ENCODE measurements around the gene C9orf152.
A peak's percentile ranks its signal among the peaks of the same experiment; 100 is the strongest.
"Not testable (repeated sequence)": the region's sequence is repeated elsewhere in the genome, so short reads cannot be mapped to it uniquely, and the experiment has no call there.

C9orf152 gene

DNA sequence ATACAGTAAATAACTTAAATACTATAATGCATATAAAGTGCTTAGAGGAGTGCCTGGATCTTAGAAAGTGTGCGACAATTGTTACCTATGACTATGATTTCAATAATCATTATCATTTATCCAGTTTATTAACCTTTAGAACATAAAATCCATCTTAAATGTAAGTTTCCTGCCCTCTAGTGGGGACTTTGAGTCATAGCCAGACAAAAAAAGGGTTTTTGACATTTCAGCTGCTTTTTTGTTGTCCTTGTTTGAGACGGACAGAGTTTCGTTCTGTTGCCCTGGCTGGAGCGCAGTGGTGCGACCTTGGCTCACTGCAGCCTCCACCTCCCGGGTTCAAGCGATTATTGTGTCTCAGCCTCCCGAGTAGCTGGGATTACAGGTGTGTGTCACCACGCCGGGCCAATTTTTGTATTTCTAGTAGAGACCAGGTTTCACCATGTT, 9.7 kb upstream of the C9orf152 start:
- DNase-seq (ENCODE audit: low spot score), result peak; percentile 34
- peak; percentile 76 for TF ChIP-seq CTCF (IDR thresholded peaks at IDR 0.05; ENCODE audit: extremely low read depth, insufficient read depth, missing control alignments)
- in situ Hi-C loops (cut with MboI; ENCODE audit: low pct_unique_long_range_greater_than_20kb, low sequenced_read_pairs, unreplicated experiment), result no loop called here

- no peak for TF ChIP-seq CTCF (IDR thresholded peaks at IDR 0.05; ENCODE audit: extremely low read depth, insufficient read depth, missing control alignments)
- no peak for DNase-seq (ENCODE audit: low spot score)
- in situ Hi-C loops (cut with MboI; ENCODE audit: low pct_unique_long_range_greater_than_20kb, low sequenced_read_pairs, unreplicated experiment), result no loop called here
Measured at GRCh38 chr9:110214586-110215355, 6.8 kb upstream of the C9orf152 start.

DNA sequence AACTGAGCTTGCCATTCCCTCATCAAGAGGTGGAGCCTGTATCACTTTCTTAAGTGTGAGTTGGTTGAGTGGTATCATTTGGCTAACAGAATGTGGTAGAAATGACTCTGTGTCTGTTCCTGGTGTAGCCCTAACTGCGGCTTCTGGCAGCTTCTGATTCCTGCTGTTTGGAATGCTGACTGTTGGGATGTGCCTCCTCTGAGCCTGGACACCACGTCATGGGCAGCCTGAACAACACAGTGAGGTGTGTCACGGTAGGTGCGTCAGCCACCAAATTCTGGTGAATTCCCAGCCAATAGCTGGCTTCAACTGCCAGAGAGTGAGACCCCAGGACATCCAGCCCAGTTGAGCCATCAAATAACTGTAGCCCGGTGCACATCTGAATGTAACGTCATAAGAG, 6.1 kb upstream of the C9orf152 start:
- TF ChIP-seq CTCF (IDR thresholded peaks at IDR 0.05; ENCODE audit: extremely low read depth, insufficient read depth, missing control alignments), result no peak
- in situ Hi-C loops (cut with MboI; ENCODE audit: low pct_unique_long_range_greater_than_20kb, low sequenced_read_pairs, unreplicated experiment), result no loop called here
- DNase-seq (ENCODE audit: low spot score), result no peak

- TF ChIP-seq CTCF (IDR thresholded peaks at IDR 0.05; ENCODE audit: extremely low read depth, insufficient read depth, missing control alignments), result no peak
- DNase-seq (ENCODE audit: low spot score), result no peak
- in situ Hi-C loops (cut with MboI; ENCODE audit: low pct_unique_long_range_greater_than_20kb, low sequenced_read_pairs, unreplicated experiment), result no loop called here
Measured at GRCh38 chr9:110213413-110214044, 5.6 kb upstream of the C9orf152 start.

- in situ Hi-C loops (cut with MboI; ENCODE audit: low pct_unique_long_range_greater_than_20kb, low sequenced_read_pairs, unreplicated experiment), result no loop called here
- TF ChIP-seq CTCF (IDR thresholded peaks at IDR 0.05; ENCODE audit: extremely low read depth, insufficient read depth, missing control alignments), result no peak
- no peak for DNase-seq (ENCODE audit: low spot score)
Measured at GRCh38 chr9:110207071-110207641, 803 bp downstream of the C9orf152 start.

- in situ Hi-C loops (cut with MboI; ENCODE audit: low pct_unique_long_range_greater_than_20kb, low sequenced_read_pairs, unreplicated experiment), result no loop called here
- no peak for TF ChIP-seq CTCF (IDR thresholded peaks at IDR 0.05; ENCODE audit: extremely low read depth, insufficient read depth, missing control alignments)
- no peak for DNase-seq (ENCODE audit: low spot score)
Measured at GRCh38 chr9:110206389-110206788, 1.6 kb downstream of the C9orf152 start.

GRCh38 chr9:110205612-110206011, 2.3 kb downstream of the C9orf152 start:
- in situ Hi-C loops (cut with MboI; ENCODE audit: low pct_unique_long_range_greater_than_20kb, low sequenced_read_pairs, unreplicated experiment); DNase-seq (ENCODE audit: low spot score): not testable (repeated sequence)

Measured in GM13977 (cell line).